ENCODE results near the gene ANKAR.

DNA sequence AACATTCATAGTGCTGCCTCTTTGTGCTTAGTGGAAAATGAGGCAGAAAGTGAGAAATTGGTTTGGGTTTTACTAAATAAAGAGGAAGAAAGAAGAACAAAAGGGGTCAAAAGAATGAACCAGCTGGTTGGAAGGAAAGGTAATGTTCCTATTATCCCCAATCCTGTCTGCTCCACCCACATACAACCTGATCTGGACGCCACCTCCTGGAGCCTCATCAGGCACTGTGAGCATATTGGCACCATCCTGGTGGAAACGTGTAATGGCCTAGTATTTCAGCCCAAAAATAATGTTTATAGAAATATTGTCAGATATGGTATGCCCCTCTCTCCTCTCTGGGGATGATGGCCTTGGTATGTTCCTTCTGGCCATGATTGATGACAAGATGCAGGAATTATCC, 48.8 kb upstream of the ANKAR start:
- TF ChIP-seq POLR2AphosphoS5 (IDR thresholded peaks at IDR 0.05; ENCODE audit: insufficient read depth in 1 of 2, low read depth in 1 of 2) = no peak
- no peak for TF ChIP-seq CTCF (IDR thresholded peaks at IDR 0.05)
